GM04503 (cell line): ENCODE results near the gene SFXN5.

ENCODE experiments used
- DNase-seq: peaks from one replicate; pipeline ENCODE4 v3.0.0-alpha.2; 2012; ENCODE audit warnings: low read depth

Gene SFXN5

GRCh38 chr2:72940786-72941185 is 130.7 kb downstream of the SFXN5 start:
- DNase-seq = no peak

- DNase-seq = no peak
Measured at GRCh38 chr2:72940361-72940760, 131.2 kb downstream of the SFXN5 start.

- no peak for DNase-seq
Measured at GRCh38 chr2:72938455-72938854, 133.1 kb downstream of the SFXN5 start.

GRCh38 chr2:72937356-72937669 is 134.2 kb downstream of the SFXN5 start:
- DNase-seq = no peak

GRCh38 chr2:72936660-72937355 is 134.7 kb downstream of the SFXN5 start:
- DNase-seq = no peak

- no peak for DNase-seq
Measured at GRCh38 chr2:72935611-72935957, 135.9 kb downstream of the SFXN5 start.

- DNase-seq = no peak
Measured at GRCh38 chr2:72934683-72935610, 136.6 kb downstream of the SFXN5 start.

GRCh38 chr2:72933646-72934151 is 137.8 kb downstream of the SFXN5 start:
- no peak for DNase-seq

- DNase-seq = no peak
Measured at GRCh38 chr2:72933207-72933606, 138.3 kb downstream of the SFXN5 start.

GRCh38 chr2:72932805-72933204 is 138.7 kb downstream of the SFXN5 start:
- DNase-seq = no peak

- no peak for DNase-seq
Measured at GRCh38 chr2:72932045-72932740, 139.3 kb downstream of the SFXN5 start.

GRCh38 chr2:72931280-72931910 is 140.1 kb downstream of the SFXN5 start:
- no peak for DNase-seq

GRCh38 chr2:72929010-72929409 is 142.5 kb downstream of the SFXN5 start:
- no peak for DNase-seq

GRCh38 chr2:72927619-72928550 is 143.6 kb downstream of the SFXN5 start:
- no peak for DNase-seq

- no peak for DNase-seq
Measured at GRCh38 chr2:72926811-72927465, 144.6 kb downstream of the SFXN5 start.

GRCh38 chr2:72926368-72926767 is 145.1 kb downstream of the SFXN5 start:
- DNase-seq = no peak

- no peak for DNase-seq
Measured at GRCh38 chr2:72925328-72925943, 146.1 kb downstream of the SFXN5 start.

- no peak for DNase-seq
Measured at GRCh38 chr2:72924353-72925240, 146.9 kb downstream of the SFXN5 start.

GRCh38 chr2:72923833-72924352 is 147.6 kb downstream of the SFXN5 start:
- DNase-seq = no peak
